ENCODE data around the gene FIBP. TPM values are rescaled to one million over a fixed set of nuclear protein-coding genes. Genes with fewer than 3 reads are reported as not detected.

FIBP gene
- polyA plus RNA-seq, 3 donors: 79.1 to 109 (median 101) TPM

DNA sequence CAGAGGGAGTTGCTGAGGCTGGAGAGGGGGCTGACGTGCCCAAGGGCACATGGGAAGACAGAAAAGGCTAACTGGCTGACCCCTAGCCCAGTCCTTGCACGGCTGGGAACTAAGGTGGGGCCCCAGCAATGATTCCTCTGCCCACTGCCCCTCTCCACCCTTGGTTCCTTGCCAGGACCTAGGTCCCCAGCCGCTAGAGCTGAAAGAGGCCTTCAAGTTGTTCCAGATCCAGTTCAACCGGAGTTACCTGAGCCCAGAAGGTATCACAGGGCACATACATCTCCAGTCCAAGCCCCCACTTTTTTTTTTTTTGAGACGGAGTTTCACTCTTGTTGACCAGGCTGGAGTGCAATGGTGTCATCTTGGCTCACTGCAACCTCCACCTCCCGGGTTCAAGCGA is 8.2 kb downstream of the FIBP start:
- no peaks in the 10 kb centered on the region for H3K9me3 ChIP-seq (replicated peaks in 1 of 2; ENCODE audit: control insufficient read depth in 1 of 2, insufficient read depth in 1 of 2, low read length in 2 of 2)
- H3K79me2 ChIP-seq (ENCODE audit: insufficient read depth, low read length): no peaks in the 10 kb centered on the region
- H3K27ac ChIP-seq (ENCODE audit: low read depth in 1 of 2, low read length in 2 of 2): no peak overlapping the region
- no peak for TF ChIP-seq CTCF (IDR thresholded peaks at IDR 0.05)
- no peaks in the 10 kb centered on the region for H3K27me3 ChIP-seq (ENCODE audit: control insufficient read depth in 2 of 2, insufficient read depth in 2 of 2, low read length in 2 of 2)
- Mint-ChIP-seq H3K4me3 (peak overlapping the region in 1 of 2 donors; percentile 48), H3K27ac (no peak overlapping the region), H3K4me1 (peaks cover 25% of the 10 kb centered on the region), H3K36me3 (peaks cover 27 to 34% of the 10 kb centered on the region in 2 donors), H3K27me3 (ENCODE audit: low read depth in 3 of 3) (peaks cover 0 to 3% (median 2%) of the 10 kb centered on the region in 3 donors), H3K9me3 (peaks cover 0 to 2% (median 0%) of the 10 kb centered on the region in 7 donors)
- peak overlapping the region in 1 of 3 experiments; percentile 28 for H3K4me3 ChIP-seq (replicated peaks in 1 of 3; ENCODE audit: low read depth in 2 of 3, low read length in 3 of 3)
- H2AFZ ChIP-seq (ENCODE audit: insufficient read depth, low read depth, low read length, poor library complexity, severe bottlenecking): peak overlapping the region; percentile 65
- DNase-seq: no peak
- H4K20me1 ChIP-seq (ENCODE audit: insufficient read depth, low read length): peaks cover 12% of the 10 kb centered on the region
- H3K36me3 ChIP-seq (replicated peaks in 1 of 2; ENCODE audit: control insufficient read depth in 1 of 2, insufficient read depth in 2 of 2, low read length in 2 of 2): peaks cover 25 to 27% of the 10 kb centered on the region in 2 donors
- peak overlapping the region; percentile 46 for H3K4me2 ChIP-seq (replicated peaks; ENCODE audit: extremely low read depth, low read length, poor library complexity, severe bottlenecking)
- peak overlapping the region; percentile 21 for H3K9ac ChIP-seq (ENCODE audit: insufficient read depth, low read length, poor library complexity, severe bottlenecking)
- intact Hi-C loops (cut with micrococcal nuclease): loop anchor here in 1 of 2 donors (5.0 kb wide), 1 partner anchor 107 kb away; no protein-coding TSS in a partner anchor
- H3K4me1 ChIP-seq (ENCODE audit: control insufficient read depth in 1 of 2, insufficient read depth in 2 of 2, low read length in 2 of 2): peaks cover 12 to 21% of the 10 kb centered on the region in 2 donors
- WGBS (ENCODE audit: insufficient coverage): 57% methylated on average over 5 of the region's 7 CpGs

DNA sequence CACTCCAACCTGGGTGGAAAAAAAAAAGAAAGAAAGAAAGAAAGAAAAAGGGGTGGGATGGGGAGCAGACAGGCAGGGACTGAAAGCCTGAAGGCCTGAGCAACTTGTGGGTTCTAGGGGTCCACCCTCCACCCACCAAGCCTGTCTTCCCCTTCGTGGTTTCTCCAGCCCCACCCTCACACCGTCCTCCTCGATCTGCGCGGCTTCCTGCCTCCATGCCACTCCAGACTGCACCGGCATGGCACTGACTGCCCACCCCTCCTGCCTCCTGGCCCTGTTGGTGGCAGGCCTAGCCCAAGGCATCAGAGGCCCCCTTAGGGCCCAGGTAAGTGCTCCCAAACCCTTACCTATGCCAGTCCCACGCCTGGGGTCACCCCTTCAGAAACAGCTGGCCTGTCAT is 8.7 kb downstream of the FIBP start, which contains the start of gene CTSW:
CTSW (plus strand) TSS at position 221 of the 400 bp plus-strand sequence; CDS start at position 239, 18 bp downstream.
- peak within 1 kb of the TSS; percentile 46 for H3K4me2 ChIP-seq (replicated peaks; ENCODE audit: extremely low read depth, low read length, poor library complexity, severe bottlenecking)
- H3K9ac ChIP-seq (ENCODE audit: insufficient read depth, low read length, poor library complexity, severe bottlenecking): peak within 1 kb of the TSS; percentile 21
- peaks cover 0 to 3% (median 2%) of the 10 kb centered on the region in 3 donors for H3K27me3 Mint-ChIP-seq (ENCODE audit: low read depth in 3 of 3)
- H3K27ac ChIP-seq (ENCODE audit: low read depth in 1 of 2, low read length in 2 of 2): no peak within 1 kb of the TSS
- peak in 1 of 3 donors; percentile 10 for DNase-seq
- peaks cover 24 to 30% of the 10 kb centered on the region in 2 donors for H3K36me3 Mint-ChIP-seq
- TF ChIP-seq CTCF (IDR thresholded peaks at IDR 0.05): no peak
- H3K27me3 ChIP-seq (ENCODE audit: control insufficient read depth in 2 of 2, insufficient read depth in 2 of 2, low read length in 2 of 2): no peaks in the 10 kb centered on the region
- H3K4me3 ChIP-seq (replicated peaks in 1 of 3; ENCODE audit: low read depth in 2 of 3, low read length in 3 of 3): peak within 1 kb of the TSS in 1 of 3 experiments; percentile 28
- peak within 1 kb of the TSS in 4 of 7 donors; percentile 33 to 71 (median 54) for H3K27ac Mint-ChIP-seq
- H2AFZ ChIP-seq (ENCODE audit: insufficient read depth, low read depth, low read length, poor library complexity, severe bottlenecking): peak within 1 kb of the TSS; percentile 65
- peaks cover 9 to 17% of the 10 kb centered on the region in 2 donors for H3K4me1 ChIP-seq (ENCODE audit: control insufficient read depth in 1 of 2, insufficient read depth in 2 of 2, low read length in 2 of 2)
- peaks cover 9% of the 10 kb centered on the region for H4K20me1 ChIP-seq (ENCODE audit: insufficient read depth, low read length)
- H3K9me3 ChIP-seq (replicated peaks in 1 of 2; ENCODE audit: control insufficient read depth in 1 of 2, insufficient read depth in 1 of 2, low read length in 2 of 2): no peaks in the 10 kb centered on the region
- 0% methylated on average over 6 of the region's 7 CpGs for WGBS (ENCODE audit: insufficient coverage)
- H3K36me3 ChIP-seq (replicated peaks in 1 of 2; ENCODE audit: control insufficient read depth in 1 of 2, insufficient read depth in 2 of 2, low read length in 2 of 2): peaks cover 25% of the 10 kb centered on the region in 2 donors
- H3K4me1 Mint-ChIP-seq: peaks cover 21% of the 10 kb centered on the region
- no peaks in the 10 kb centered on the region for H3K79me2 ChIP-seq (ENCODE audit: insufficient read depth, low read length)
- peaks cover 0 to 2% (median 0%) of the 10 kb centered on the region in 7 donors for H3K9me3 Mint-ChIP-seq
- intact Hi-C loops (cut with micrococcal nuclease): loop anchor here in 1 of 2 donors (5.0 kb wide), 1 partner anchor 108 kb away; no protein-coding TSS in a partner anchor
- H3K4me3 Mint-ChIP-seq: peak within 1 kb of the TSS; percentile 48 to 64

Data from CD14-positive monocyte (primary cell).